Measurements from ENCODE around the gene RNF213.

RNF213 gene

DNA sequence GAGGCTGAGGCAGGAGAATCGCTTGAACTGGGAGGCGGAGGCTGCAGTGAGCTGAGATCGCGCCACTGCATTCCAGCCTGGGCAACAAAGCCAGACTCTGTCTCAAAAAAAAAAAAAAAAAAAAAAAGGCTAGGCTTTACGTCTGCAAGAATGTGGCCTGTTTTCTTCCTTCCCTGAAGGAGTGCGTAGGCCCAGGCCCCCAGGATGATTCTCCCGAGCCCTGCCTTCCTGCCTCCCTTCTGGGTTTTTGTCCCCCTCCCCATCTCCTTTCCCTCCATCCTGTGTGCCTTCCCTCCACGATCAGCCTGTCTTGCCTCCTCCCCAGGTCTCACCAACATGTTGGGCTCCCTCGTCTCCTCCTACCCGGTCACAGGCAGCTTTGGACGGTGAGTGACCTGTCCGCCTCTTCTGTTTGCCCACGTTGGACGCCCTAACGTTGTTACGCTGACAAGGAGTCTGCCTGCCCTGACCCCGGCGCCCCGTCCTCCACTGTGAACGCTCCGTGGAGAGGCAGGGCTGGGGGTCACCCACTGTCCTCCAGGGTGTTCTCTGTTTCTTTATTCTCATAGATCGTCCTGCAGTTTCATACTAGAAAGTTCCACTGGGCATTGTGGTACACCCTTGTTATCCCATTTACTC lies 15.7 kb upstream of the RNF213 start:
- Histone ChIP-seq H3K9me2 (ENCODE audit: low read depth, low read length) (no peaks in the 10 kb centered on the region), H3F3A (ENCODE audit: insufficient read depth, low read length) (no peaks in the 10 kb centered on the region), H3K79me2 (ENCODE audit: insufficient read depth, low read length) (no peaks in the 10 kb centered on the region), H3K4me3 (ENCODE audit: low read depth, low read length, poor library complexity, severe bottlenecking) (no peak overlapping the region), H4K20me1 (ENCODE audit: insufficient read depth, low read length) (no peaks in the 10 kb centered on the region), H3K27me3 (ENCODE audit: insufficient read depth, low read length) (peaks cover 24% of the 10 kb centered on the region; the same call in 1 of the 2 replicates), H3K4me2 (ENCODE audit: low read length) (no peak overlapping the region), H3K9me3 (ENCODE audit: low read length) (no peaks in the 10 kb centered on the region), H3K36me3 (ENCODE audit: insufficient read depth, low read length) (no peaks in the 10 kb centered on the region), H3K9ac (ENCODE audit: low read length) (no peak overlapping the region), H2AFZ (ENCODE audit: low read length) (no peak overlapping the region), H3K27ac (ENCODE audit: low read depth, low read length, poor library complexity, severe bottlenecking) (no peak overlapping the region), H3K4me1 (ENCODE audit: insufficient read depth, low read length, severe bottlenecking) (no peaks in the 10 kb centered on the region)
- TF ChIP-seq, protein P1, sequence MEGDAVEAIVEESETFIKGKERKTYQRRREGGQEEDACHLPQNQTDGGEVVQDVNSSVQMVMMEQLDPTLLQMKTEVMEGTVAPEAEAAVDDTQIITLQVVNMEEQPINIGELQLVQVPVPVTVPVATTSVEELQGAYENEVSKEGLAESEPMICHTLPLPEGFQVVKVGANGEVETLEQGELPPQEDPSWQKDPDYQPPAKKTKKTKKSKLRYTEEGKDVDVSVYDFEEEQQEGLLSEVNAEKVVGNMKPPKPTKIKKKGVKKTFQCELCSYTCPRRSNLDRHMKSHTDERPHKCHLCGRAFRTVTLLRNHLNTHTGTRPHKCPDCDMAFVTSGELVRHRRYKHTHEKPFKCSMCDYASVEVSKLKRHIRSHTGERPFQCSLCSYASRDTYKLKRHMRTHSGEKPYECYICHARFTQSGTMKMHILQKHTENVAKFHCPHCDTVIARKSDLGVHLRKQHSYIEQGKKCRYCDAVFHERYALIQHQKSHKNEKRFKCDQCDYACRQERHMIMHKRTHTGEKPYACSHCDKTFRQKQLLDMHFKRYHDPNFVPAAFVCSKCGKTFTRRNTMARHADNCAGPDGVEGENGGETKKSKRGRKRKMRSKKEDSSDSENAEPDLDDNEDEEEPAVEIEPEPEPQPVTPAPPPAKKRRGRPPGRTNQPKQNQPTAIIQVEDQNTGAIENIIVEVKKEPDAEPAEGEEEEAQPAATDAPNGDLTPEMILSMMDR (IDR thresholded peaks at IDR 0.05; ENCODE audit: low read length) = no peak
- no peak for TF ChIP-seq EZH2 (IDR thresholded peaks at IDR 0.05; ENCODE audit: borderline replicate concordance, low read length)

DNA sequence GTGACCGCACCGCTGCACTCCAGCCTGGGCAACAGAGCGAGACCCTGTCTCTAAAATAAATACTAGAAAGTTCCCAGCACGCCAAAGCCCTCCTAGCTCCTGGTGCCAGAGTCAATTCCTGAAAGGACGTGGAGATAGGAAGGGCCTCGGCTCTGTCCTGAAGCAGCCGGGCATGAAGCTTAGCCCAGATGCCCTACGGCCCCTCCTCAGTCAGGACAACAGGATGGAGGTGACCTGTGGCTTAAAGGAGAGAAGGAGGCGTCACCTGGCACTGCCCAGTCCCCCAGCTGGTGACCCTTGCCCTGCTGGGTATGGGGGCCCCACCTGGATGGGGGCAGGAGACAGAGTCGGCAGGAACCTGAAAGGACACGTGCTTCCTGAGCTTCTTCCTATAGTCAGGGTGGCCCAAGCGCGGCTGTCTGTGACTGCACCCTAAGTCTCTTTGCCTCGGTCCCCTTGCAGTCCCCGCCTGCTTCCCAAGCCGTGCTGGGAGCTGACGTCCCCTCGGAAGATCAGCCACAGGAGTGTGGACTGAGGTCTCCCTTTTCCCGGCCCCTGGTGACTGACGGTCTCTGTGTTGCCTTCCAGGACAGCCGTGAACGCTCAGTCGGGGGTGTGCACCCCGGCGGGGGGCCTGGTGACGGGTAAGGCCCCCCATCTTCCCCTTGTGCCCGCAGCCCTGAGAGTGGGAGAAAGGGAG lies 14.9 kb upstream of the RNF213 start:
- no peaks in the 10 kb centered on the region for H3K4me1 ChIP-seq (ENCODE audit: insufficient read depth, low read length, severe bottlenecking)
- H3K27me3 ChIP-seq (ENCODE audit: insufficient read depth, low read length) = peaks cover 24% of the 10 kb centered on the region; the same call in 1 of the 2 replicates
- TF ChIP-seq, protein P1 (IDR thresholded peaks at IDR 0.05; ENCODE audit: low read length) = no peak
- no peak for TF ChIP-seq EZH2 (IDR thresholded peaks at IDR 0.05; ENCODE audit: borderline replicate concordance, low read length)
- no peak overlapping the region for H3K4me3 ChIP-seq (ENCODE audit: low read depth, low read length, poor library complexity, severe bottlenecking)
- H2AFZ ChIP-seq (ENCODE audit: low read length) = no peak overlapping the region
- no peak overlapping the region for H3K4me2 ChIP-seq (ENCODE audit: low read length)
- no peaks in the 10 kb centered on the region for H4K20me1 ChIP-seq (ENCODE audit: insufficient read depth, low read length)
- no peaks in the 10 kb centered on the region for H3K9me2 ChIP-seq (ENCODE audit: low read depth, low read length)
- no peak overlapping the region for H3K27ac ChIP-seq (ENCODE audit: low read depth, low read length, poor library complexity, severe bottlenecking)
- no peaks in the 10 kb centered on the region for H3K79me2 ChIP-seq (ENCODE audit: insufficient read depth, low read length)
- H3K9me3 ChIP-seq (ENCODE audit: low read length) = no peaks in the 10 kb centered on the region
- no peaks in the 10 kb centered on the region for H3K36me3 ChIP-seq (ENCODE audit: insufficient read depth, low read length)
- no peaks in the 10 kb centered on the region for H3F3A ChIP-seq (ENCODE audit: insufficient read depth, low read length)
- no peak overlapping the region for H3K9ac ChIP-seq (ENCODE audit: low read length)

DNA sequence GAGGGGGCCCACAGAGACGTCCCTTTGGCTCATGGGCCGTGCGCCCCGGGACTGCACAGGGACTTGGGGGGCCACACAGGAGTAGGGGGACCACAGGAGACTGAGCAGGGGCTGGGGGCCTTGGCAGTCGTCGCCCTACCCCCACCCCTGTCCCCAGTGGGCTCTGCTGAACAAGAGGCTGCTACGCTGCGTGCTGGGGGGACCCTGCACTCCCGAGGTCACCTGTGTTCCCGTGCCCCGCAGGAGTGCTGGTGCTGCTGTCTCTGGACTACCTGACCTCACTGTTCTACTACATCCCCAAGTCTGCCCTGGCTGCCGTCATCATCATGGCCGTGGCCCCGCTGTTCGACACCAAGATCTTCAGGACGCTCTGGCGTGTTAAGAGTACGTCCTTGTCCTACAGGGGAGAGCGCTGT lies 14.4 kb upstream of the RNF213 start:
- Histone ChIP-seq H3K4me3 (ENCODE audit: low read depth, low read length, poor library complexity, severe bottlenecking) (no peak overlapping the region), H3K9me3 (ENCODE audit: low read length) (no peaks in the 10 kb centered on the region), H4K20me1 (ENCODE audit: insufficient read depth, low read length) (no peaks in the 10 kb centered on the region), H3K27ac (ENCODE audit: low read depth, low read length, poor library complexity, severe bottlenecking) (no peak overlapping the region), H2AFZ (ENCODE audit: low read length) (no peak overlapping the region), H3K79me2 (ENCODE audit: insufficient read depth, low read length) (no peaks in the 10 kb centered on the region), H3K9me2 (ENCODE audit: low read depth, low read length) (no peaks in the 10 kb centered on the region), H3K27me3 (ENCODE audit: insufficient read depth, low read length) (peaks cover 24% of the 10 kb centered on the region; the same call in 1 of the 2 replicates), H3K9ac (ENCODE audit: low read length) (no peak overlapping the region), H3F3A (ENCODE audit: insufficient read depth, low read length) (no peaks in the 10 kb centered on the region), H3K36me3 (ENCODE audit: insufficient read depth, low read length) (no peaks in the 10 kb centered on the region), H3K4me1 (ENCODE audit: insufficient read depth, low read length, severe bottlenecking) (no peaks in the 10 kb centered on the region), H3K4me2 (ENCODE audit: low read length) (no peak overlapping the region)
- TF ChIP-seq, protein P1 (IDR thresholded peaks at IDR 0.05; ENCODE audit: low read length) = no peak
- TF ChIP-seq EZH2 (IDR thresholded peaks at IDR 0.05; ENCODE audit: borderline replicate concordance, low read length) = no peak
